Activated CD4-positive, alpha-beta T cell treated with anti-CD3 and anti-CD28 coated beads, Interleukin-2, amount 10 ng/mL, durations not matched to agents 24 days and 14 days (primary cell): Measurements from ENCODE around the gene ISCA1. TPM values are rescaled to one million over a fixed set of nuclear protein-coding genes. Genes with fewer than 3 reads are reported as not detected.

ENCODE experiments used
- DNase-seq: peaks from one replicate; pipeline ENCODE4 v3.0.0; 2022
- H3K27ac Mint-ChIP-seq: one replicate; pipeline ENCODE4 v1.8.0; 2022; ENCODE audit warnings: mild to moderate bottlenecking, mixed read lengths
- H3K27me3 Mint-ChIP-seq: one replicate; pipeline ENCODE4 v1.8.0; 2022; ENCODE audit warnings: mixed read lengths
- H3K36me3 Mint-ChIP-seq: one replicate; pipeline ENCODE4 v1.8.0; 2022; ENCODE audit warnings: low read depth, mild to moderate bottlenecking, mixed read lengths
- H3K4me1 Mint-ChIP-seq: one replicate; pipeline ENCODE4 v1.8.0; 2021; ENCODE audit warnings: mixed read lengths
- H3K4me3 Mint-ChIP-seq: one replicate; pipeline ENCODE4 v1.8.0; 2022; ENCODE audit warnings: mild to moderate bottlenecking, moderate library complexity, mixed read lengths
- H3K9me3 Mint-ChIP-seq: one replicate; pipeline ENCODE4 v1.8.0; 2021; ENCODE audit warnings: mixed read lengths
- intact Hi-C: fragments of 100-400 bp; cut with micrococcal nuclease; formaldehyde crosslinking; loops from one replicate; pipeline ENCODE4 v1.15.1; 2023
- total RNA-seq: library from RNA; stranded (reverse); gene quantifications from 2 replicates; pipeline ENCODE4 v1.2.3, GENCODE V29; 2022

The ISCA1 gene
- total RNA-seq, 1 donor from 2014 or later: 30.1 TPM

DNA sequence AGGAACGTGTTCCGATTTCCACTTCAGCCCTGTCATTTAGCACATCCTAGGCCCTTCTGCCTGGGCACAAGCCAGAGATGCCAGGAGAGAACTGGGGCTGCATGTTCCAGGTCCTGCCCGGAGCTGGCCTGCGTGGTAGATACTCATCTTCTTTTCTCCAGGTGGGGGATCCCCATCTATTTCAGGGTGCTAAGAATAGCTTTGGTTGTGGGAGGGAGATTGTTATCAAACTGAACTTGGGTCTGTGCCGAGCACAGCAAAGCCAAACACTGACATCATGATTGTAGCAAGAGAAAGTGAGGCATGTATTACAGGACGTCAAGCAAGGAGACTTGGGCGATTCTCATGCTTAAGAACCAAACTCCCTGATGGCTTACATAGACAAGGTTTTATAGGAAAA is 41.1 kb downstream of the ISCA1 start:
- H3K27ac Mint-ChIP-seq: no peak overlapping the region
- peaks cover 7% of the 10 kb centered on the region for H3K4me1 Mint-ChIP-seq
- intact Hi-C loops: no loop called here
- peaks cover 7% of the 10 kb centered on the region for H3K27me3 Mint-ChIP-seq
- peak overlapping the region; percentile 30 for H3K4me3 Mint-ChIP-seq
- H3K36me3 Mint-ChIP-seq: no peaks in the 10 kb centered on the region
- H3K9me3 Mint-ChIP-seq: no peaks in the 10 kb centered on the region
- no peak for DNase-seq

DNA sequence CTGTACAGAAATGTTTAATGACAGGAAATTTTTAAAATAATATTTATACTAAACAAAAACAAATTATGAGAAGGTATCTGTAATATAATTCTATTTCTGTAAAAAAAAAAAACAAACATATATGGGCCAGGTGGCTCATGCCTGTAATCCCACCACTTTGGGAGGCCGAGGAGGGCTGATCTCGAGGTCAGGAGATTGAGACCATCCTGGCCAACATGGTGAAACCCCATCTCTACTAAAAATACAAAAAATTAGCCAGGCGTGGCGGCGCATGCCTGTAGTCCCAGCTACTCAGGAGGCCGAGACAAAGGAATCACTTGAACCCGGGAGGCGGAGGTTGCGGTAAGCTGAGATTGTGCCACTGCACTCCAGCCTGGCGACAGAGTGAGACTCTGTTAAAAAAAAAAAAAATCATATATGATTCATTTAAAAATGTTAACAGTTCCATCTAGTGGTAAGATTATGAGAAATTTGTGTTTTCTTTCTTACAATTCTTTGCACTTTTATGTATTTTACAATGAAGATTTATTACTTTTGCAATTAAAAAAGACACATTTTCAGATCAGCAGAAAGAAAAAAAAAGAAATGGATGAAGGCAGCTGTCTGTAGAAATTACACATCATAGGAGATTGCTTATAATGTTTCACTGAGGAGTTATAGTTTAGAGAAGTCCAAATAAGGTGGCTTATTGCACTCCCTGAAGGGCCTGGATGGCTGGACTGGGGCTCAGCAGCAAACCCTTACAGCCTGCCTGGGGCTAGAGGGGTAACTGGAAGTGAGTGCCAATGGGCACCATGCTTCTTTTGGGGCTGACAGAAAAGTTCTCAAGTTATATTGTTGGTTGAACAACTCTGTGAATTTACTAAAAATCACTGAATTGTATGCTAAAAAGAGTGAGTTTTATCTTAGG is 43.2 kb downstream of the ISCA1 start:
- peaks cover 7% of the 10 kb centered on the region for H3K4me1 Mint-ChIP-seq
- no peaks in the 10 kb centered on the region for H3K9me3 Mint-ChIP-seq
- DNase-seq: no peak
- H3K27ac Mint-ChIP-seq: no peak overlapping the region
- no peaks in the 10 kb centered on the region for H3K36me3 Mint-ChIP-seq
- H3K4me3 Mint-ChIP-seq: no peak overlapping the region
- intact Hi-C loops: no loop called here
- H3K27me3 Mint-ChIP-seq: peaks cover 11% of the 10 kb centered on the region

DNA sequence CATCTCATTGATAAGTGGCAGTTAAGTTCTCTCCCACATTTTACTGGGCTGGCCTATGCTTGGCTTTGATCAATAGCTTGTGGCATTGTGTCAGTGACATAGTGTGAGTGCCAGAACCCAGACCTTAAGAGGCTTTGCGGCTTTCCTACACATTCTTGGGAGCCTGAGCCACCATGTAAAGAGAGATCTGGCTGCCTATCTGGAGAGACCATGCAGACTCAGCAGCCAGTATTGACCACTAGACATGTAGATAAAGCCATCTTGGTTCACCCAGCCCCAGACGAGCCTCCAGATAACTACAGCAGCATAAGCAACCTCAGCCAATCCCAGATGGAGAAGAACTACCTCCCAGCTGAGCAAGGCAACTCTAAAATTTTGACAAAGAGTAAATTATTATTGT is 51.5 kb downstream of the ISCA1 start:
- H3K4me1 Mint-ChIP-seq: no peaks in the 10 kb centered on the region
- intact Hi-C loops: no loop called here
- no peak overlapping the region for H3K27ac Mint-ChIP-seq
- no peaks in the 10 kb centered on the region for H3K36me3 Mint-ChIP-seq
- no peak overlapping the region for H3K4me3 Mint-ChIP-seq
- no peak for DNase-seq
- H3K27me3 Mint-ChIP-seq: peaks cover 2% of the 10 kb centered on the region
- H3K9me3 Mint-ChIP-seq: no peaks in the 10 kb centered on the region

DNA sequence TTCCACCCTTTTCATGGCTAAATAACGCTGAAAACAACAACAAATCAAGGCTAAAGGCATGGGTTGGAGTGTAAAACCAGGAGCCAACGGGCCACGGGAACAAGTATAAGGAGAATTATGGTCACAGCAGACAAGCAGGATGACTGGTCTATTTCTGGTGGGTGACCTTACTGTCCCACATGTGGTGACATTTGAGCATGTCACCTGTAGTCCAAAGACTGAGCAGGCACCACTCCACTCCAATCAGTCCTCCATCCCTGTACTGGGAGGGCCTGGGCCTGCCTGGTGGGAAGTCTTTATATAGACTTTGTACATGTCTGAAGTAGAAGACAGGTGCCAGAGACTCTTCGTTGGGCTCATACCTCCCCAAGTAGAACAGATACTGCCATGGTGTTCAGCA is 59.7 kb downstream of the ISCA1 start:
- no peaks in the 10 kb centered on the region for H3K4me1 Mint-ChIP-seq
- intact Hi-C loops: no loop called here
- no peak for DNase-seq
- no peak overlapping the region for H3K4me3 Mint-ChIP-seq
- no peaks in the 10 kb centered on the region for H3K9me3 Mint-ChIP-seq
- H3K27me3 Mint-ChIP-seq: peaks cover 2% of the 10 kb centered on the region
- H3K36me3 Mint-ChIP-seq: no peaks in the 10 kb centered on the region
- no peak overlapping the region for H3K27ac Mint-ChIP-seq

DNA sequence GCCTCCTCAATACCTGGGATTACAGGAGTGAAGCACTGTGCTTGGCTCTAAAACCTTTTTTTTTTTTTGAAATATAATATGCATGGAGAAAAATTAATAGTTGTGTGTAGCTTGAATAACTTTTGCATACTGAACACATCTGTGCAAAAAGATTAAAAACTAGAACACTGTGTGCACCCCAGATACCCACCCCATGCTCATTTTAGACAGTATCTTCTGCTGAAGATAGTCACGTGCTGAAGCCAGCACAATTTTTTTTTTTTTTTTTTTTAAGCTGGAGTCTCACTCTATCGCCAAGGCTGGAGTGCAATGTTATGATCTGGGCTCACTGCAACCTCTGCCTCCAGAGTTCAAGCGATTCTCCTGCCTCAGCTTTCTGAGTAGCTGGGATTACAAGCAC is 62.7 kb downstream of the ISCA1 start:
- Mint-ChIP-seq H3K9me3 (no peaks in the 10 kb centered on the region), H3K4me3 (no peak overlapping the region), H3K27ac (no peak overlapping the region), H3K4me1 (no peaks in the 10 kb centered on the region), H3K27me3 (peaks cover 2% of the 10 kb centered on the region), H3K36me3 (no peaks in the 10 kb centered on the region)
- no peak for DNase-seq
- intact Hi-C loops: no loop called here

DNA sequence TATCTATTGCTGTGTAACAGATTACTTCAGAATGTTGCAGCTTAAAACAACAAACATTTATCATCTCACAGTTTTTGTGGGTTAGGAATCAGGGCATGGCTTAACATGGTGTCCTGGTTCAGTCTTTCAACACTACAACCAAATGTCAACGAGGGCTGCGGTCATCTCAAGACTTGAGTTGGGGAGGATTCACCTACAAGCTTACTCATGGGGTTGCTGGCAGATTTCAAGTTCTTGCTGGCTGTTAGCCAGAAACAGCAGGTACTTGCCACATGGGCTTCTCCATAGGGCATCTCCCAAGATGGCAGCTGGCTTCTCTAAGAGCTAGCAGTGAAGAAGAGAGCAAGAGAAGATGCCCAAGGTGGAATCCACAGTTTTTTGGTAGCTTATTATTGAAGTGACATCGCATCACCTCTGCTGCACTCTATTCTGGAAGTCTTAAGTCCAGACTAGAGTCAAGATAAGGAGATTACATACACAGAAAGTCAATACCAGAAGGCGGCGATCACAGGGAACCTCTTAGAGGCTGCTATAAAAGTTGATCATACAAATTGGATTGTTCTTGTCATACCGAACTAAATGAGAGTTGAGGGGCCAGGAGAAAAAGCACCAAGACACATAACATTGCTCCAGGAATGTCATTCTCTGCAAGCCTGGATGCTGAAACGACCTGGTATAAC is 65.1 kb downstream of the ISCA1 start:
- DNase-seq: no peak
- no peaks in the 10 kb centered on the region for H3K9me3 Mint-ChIP-seq
- H3K4me3 Mint-ChIP-seq: no peak overlapping the region
- no peak overlapping the region for H3K27ac Mint-ChIP-seq
- H3K36me3 Mint-ChIP-seq: no peaks in the 10 kb centered on the region
- intact Hi-C loops: no loop called here
- peaks cover 2% of the 10 kb centered on the region for H3K27me3 Mint-ChIP-seq
- H3K4me1 Mint-ChIP-seq: no peaks in the 10 kb centered on the region

Other genes starting within 250 kb of the ISCA1 start
- 5.5 and 6.6 TPM in 2 replicates for gene GOLM1, start 183.0 kb downstream of the ISCA1 start, total RNA-seq
- 0.33 and 0.45 TPM in 2 replicates for gene C9orf153, start 22.9 kb downstream of the ISCA1 start, total RNA-seq
- gene TUT7, start 71.9 kb upstream of the ISCA1 start, total RNA-seq: 38.9 and 39.7 TPM in 2 replicates